Liver (tissue), 9 donors: ENCODE measurements around the gene MED27. TPM values are rescaled to one million over a fixed set of nuclear protein-coding genes. Genes with fewer than 3 reads are reported as not detected.

Experiments
- DNase-seq: peaks from one replicate; pipeline ENCODE4 v3.0.0-alpha.2; 2017; ENCODE audit warnings: low spot score
- H3K27ac ChIP-seq, 2 donors: one replicate each; pipeline ENCODE4 v1.7.0; 2013; ENCODE audit warnings: inconsistent platforms in 2 of 2, low read length in 2 of 2, control low read depth in 1 of 2, low read depth in 1 of 2, mild to moderate bottlenecking in 1 of 2
- H3K27me3 ChIP-seq, 4 donors: one replicate each; pipeline versions ENCODE4 v1.6.1 to v1.7.0; 2013; ENCODE audit warnings: low read length in 3 of 4, inconsistent platforms in 1 of 4, mild to moderate bottlenecking in 1 of 4, moderate library complexity in 1 of 4; ENCODE audit not compliant: control insufficient read depth in 4 of 4, insufficient read depth in 4 of 4
- H3K36me3 ChIP-seq, 4 donors: one replicate each; pipeline versions ENCODE4 v1.6.1 to v1.7.0; 2013; ENCODE audit warnings: low read length in 3 of 4, mild to moderate bottlenecking in 3 of 4, low read depth in 1 of 4, moderate library complexity in 1 of 4; ENCODE audit not compliant: control insufficient read depth in 4 of 4, insufficient read depth in 3 of 4
- H3K4me1 ChIP-seq, 4 donors: one replicate each; pipeline versions ENCODE4 v1.6.1 to v1.7.0; 2013; ENCODE audit warnings: low read length in 3 of 4, mild to moderate bottlenecking in 3 of 4, moderate library complexity in 1 of 4; ENCODE audit not compliant: control insufficient read depth in 4 of 4, insufficient read depth in 4 of 4
- H3K4me3 ChIP-seq, 3 donors: one replicate each; pipeline versions ENCODE4 v1.6.1 to v1.7.0; 2013; ENCODE audit warnings: low read length in 3 of 3, control low read depth in 1 of 3, low read depth in 1 of 3, mild to moderate bottlenecking in 1 of 3
- H3K9ac ChIP-seq, 2 donors: one replicate each; pipeline ENCODE4 v1.7.0; 2013; ENCODE audit warnings: low read length in 2 of 2, mild to moderate bottlenecking in 2 of 2, moderate library complexity in 2 of 2, control low read depth in 1 of 2, low read depth in 1 of 2
- H3K9me3 ChIP-seq, 4 donors: one replicate each; pipeline versions ENCODE4 v1.6.1 to v1.7.0; 2013; ENCODE audit warnings: low read length in 3 of 4; ENCODE audit not compliant: control insufficient read depth in 4 of 4
- ATF3 ChIP-seq: IDR thresholded peaks from 2 replicates; pipeline ENCODE4 v1.6.1; 2016; ENCODE audit warnings: antibody characterized with exemption
- CTCF ChIP-seq: fragments of 150-350 bp; IDR thresholded peaks from 2 replicates; pipeline ENCODE4 v1.5.1; 2017; ENCODE audit warnings: improper control_type of control experiment, low read depth, low read length; ENCODE audit not compliant: missing input control
- EGR1 ChIP-seq, 2 donors: IDR thresholded peaks; 2 replicates each; pipeline ENCODE4 v1.6.1; 2016 to 2018; ENCODE audit warnings: antibody characterized with exemption in 2 of 2, low read depth in 2 of 2
- FOXA1 ChIP-seq: IDR thresholded peaks from 2 replicates; pipeline ENCODE4 v1.6.1; 2016; ENCODE audit warnings: antibody characterized with exemption
- FOXA2 ChIP-seq: IDR thresholded peaks from 2 replicates; pipeline ENCODE4 v1.6.1; 2016; ENCODE audit warnings: antibody characterized with exemption
- GABPA ChIP-seq, 2 donors: IDR thresholded peaks in 1 of 2; conservative IDR thresholded peaks in 1 of 2; 2 replicates each; pipeline ENCODE4 v1.6.1; 2016; ENCODE audit warnings: antibody characterized with exemption in 2 of 2, mild to moderate bottlenecking in 1 of 2, moderate library complexity in 1 of 2
- HNF4A ChIP-seq, 2 donors: conservative IDR thresholded peaks; 2 replicates each; pipeline ENCODE4 v1.6.1; 2016; ENCODE audit warnings: antibody characterized with exemption in 2 of 2, mild to moderate bottlenecking in 2 of 2
- HNF4G ChIP-seq: IDR thresholded peaks from 2 replicates; pipeline ENCODE4 v1.6.1; 2016; ENCODE audit warnings: antibody characterized with exemption
- JUND ChIP-seq, 2 donors: IDR thresholded peaks; 2 replicates each; pipeline ENCODE4 v1.6.1; 2016; ENCODE audit warnings: antibody characterized with exemption in 2 of 2
- MAX ChIP-seq: IDR thresholded peaks from 2 replicates; pipeline ENCODE4 v1.6.1; 2016; ENCODE audit warnings: antibody characterized with exemption
- NR2F2 ChIP-seq: IDR thresholded peaks from 2 replicates; pipeline ENCODE4 v1.6.1; 2016; ENCODE audit warnings: antibody characterized with exemption
- RAD21 ChIP-seq, 2 donors: IDR thresholded peaks; 2 replicates each; pipeline ENCODE4 v1.6.1; 2016; ENCODE audit warnings: antibody characterized with exemption in 2 of 2, mild to moderate bottlenecking in 2 of 2
- REST ChIP-seq: IDR thresholded peaks from 2 replicates; pipeline ENCODE4 v1.6.1; 2016; ENCODE audit warnings: antibody characterized with exemption, mild to moderate bottlenecking
- RXRA ChIP-seq, 2 donors: IDR thresholded peaks; 2 replicates each; pipeline ENCODE4 v1.6.1; 2017 to 2018; ENCODE audit warnings: antibody characterized with exemption in 2 of 2, mild to moderate bottlenecking in 1 of 2
- SP1 ChIP-seq: IDR thresholded peaks from 2 replicates; pipeline ENCODE4 v1.6.1; 2018; ENCODE audit warnings: antibody characterized with exemption, mild to moderate bottlenecking
- TAF1 ChIP-seq: conservative IDR thresholded peaks from 2 replicates; pipeline ENCODE4 v1.6.1; 2016; ENCODE audit warnings: antibody characterized with exemption, mild to moderate bottlenecking
- YY1 ChIP-seq: IDR thresholded peaks from 2 replicates; pipeline ENCODE4 v1.6.1; 2016; ENCODE audit warnings: antibody characterized with exemption, mild to moderate bottlenecking
- ZBTB33 ChIP-seq: IDR thresholded peaks from 2 replicates; pipeline ENCODE4 v1.6.1; 2016; ENCODE audit warnings: antibody characterized with exemption
- WGBS: extraction: QIAGEN DNeasy Blood & Tissue Kit; methylation state at CpG from one replicate; pipeline ENCODE4 v1.1.7; 2013; 5-methylcytosine and 5-hydroxymethylcytosine counted together
- polyA plus RNA-seq, 2 donors: library from polyadenylated mRNA; stranded (reverse) in 1 of 2; unstranded in 1 of 2; fragments of 200-250 nt in 1 of 2; fragments of >200 nt in 1 of 2; fragmentation: Nextera tagmentation in 1 of 2; extraction: Ambion mirVana in 1 of 2; gene quantifications; one replicate each; pipeline versions ENCODE4 v1.2.1 to v1.2.3, GENCODE V29; 2013 to 2015
- total RNA-seq, 2 donors: library from RNA; depleted of rRNA; stranded (reverse); fragments of >200 nt; gene quantifications; one replicate each; pipeline ENCODE4 v1.2.3, GENCODE V29; 2014
- donor health status: healthy.
- donor health status: healthy.
- donor health status: healthy.
- donor health status: healthy.
- donor health status: healthy.

MED27 gene
- total and polyA plus RNA-seq, 4 donors: 4.6 to 7.9 (median 5.5) TPM

- Histone ChIP-seq H3K27me3 (no peaks in the 10 kb centered on the region), H3K9me3 (no peaks in the 10 kb centered on the region), H3K36me3 (no peaks in the 10 kb centered on the region), H3K9ac (no peak overlapping the region), H3K27ac (no peak overlapping the region), H3K4me1 (no peaks in the 10 kb centered on the region), H3K4me3 (no peak overlapping the region)
- DNase-seq: no peak
- 83% methylated on average over 9 of the region's 9 CpGs for WGBS
- TF ChIP-seq HNF4A (conservative IDR thresholded peaks at IDR 0.05) (no peak), NR2F2 (no peak), YY1 (no peak), FOXA2 (no peak), FOXA1 (no peak), RXRA (IDR thresholded peaks at IDR 0.05) (no peak), HNF4G (no peak)
Observed at GRCh38 chr9:132006677-132007370, 72.8 kb downstream of the MED27 start.

GRCh38 chr9:132005899-132006298 lies 73.8 kb downstream of the MED27 start:
- 84% methylated on average over 6 of the region's 6 CpGs for WGBS
- no peak for DNase-seq
- Histone ChIP-seq H3K4me3 (no peak overlapping the region), H3K9ac (no peak overlapping the region), H3K27me3 (no peaks in the 10 kb centered on the region), H3K9me3 (no peaks in the 10 kb centered on the region), H3K4me1 (no peaks in the 10 kb centered on the region), H3K36me3 (no peaks in the 10 kb centered on the region), H3K27ac (no peak overlapping the region)
- TF ChIP-seq RAD21 (IDR thresholded peaks at IDR 0.05): no peak
- TF ChIP-seq HNF4A (conservative IDR thresholded peaks at IDR 0.05): no peak
- no peak for TF ChIP-seq CTCF
- no peak for TF ChIP-seq HNF4G
- no peak for TF ChIP-seq FOXA2
- TF ChIP-seq JUND (IDR thresholded peaks at IDR 0.05): no peak
- TF ChIP-seq ATF3: no peak
- TF ChIP-seq GABPA (IDR thresholded peaks at IDR 0.05 in 1 of 2, conservative IDR thresholded peaks at IDR 0.05 in 1 of 2): no peak
- TF ChIP-seq EGR1 (IDR thresholded peaks at IDR 0.05; ENCODE audit: low read depth in 2 of 2): no peak
- no peak for TF ChIP-seq YY1
- TF ChIP-seq ZBTB33: no peak
- TF ChIP-seq MAX: no peak
- no peak for TF ChIP-seq FOXA1
- no peak for TF ChIP-seq REST
- TF ChIP-seq NR2F2: no peak
- TF ChIP-seq RXRA (IDR thresholded peaks at IDR 0.05): no peak
- TF ChIP-seq SP1: no peak
- no peak for TF ChIP-seq TAF1
